GM12873 (cell line): ENCODE data around the gene SAA2.

ENCODE experiments used
- CTCF ChIP-seq: IDR thresholded peaks from 2 replicates; pipeline ENCODE4 v1.5.1; 2012; ENCODE audit warnings: low read depth, mild to moderate bottlenecking, moderate library complexity, low read length, control low read depth; ENCODE audit not compliant: insufficient read depth; ENCODE audit errors: missing control alignments

Gene SAA2

GRCh38 chr11:18248561-18248960 is at the start of gene SAA2:
TSS of gene SAA2 (minus strand) at chr11:18248668. CDS start at chr11:18248011, 657 bp downstream.
- no peak for TF ChIP-seq CTCF

GRCh38 chr11:18295316-18295715 is 46.8 kb upstream of the SAA2 start:
- TF ChIP-seq CTCF, result no peak

GRCh38 chr11:18294862-18295261 is 46.4 kb upstream of the SAA2 start:
- no peak for TF ChIP-seq CTCF

- no peak for TF ChIP-seq CTCF
Observed at GRCh38 chr11:18288911-18289310, 40.4 kb upstream of the SAA2 start.

- TF ChIP-seq CTCF, result no peak
Observed at GRCh38 chr11:18285841-18286240, 37.4 kb upstream of the SAA2 start.

GRCh38 chr11:18282626-18283025 is 34.2 kb upstream of the SAA2 start:
- TF ChIP-seq CTCF, result no peak

GRCh38 chr11:18280438-18281045 is 32.1 kb upstream of the SAA2 start:
- TF ChIP-seq CTCF, result no peak
